NB4 (cell line): ENCODE data around the gene ARHGAP11A.

Experiments
- DNase-seq: peaks from one replicate; pipeline ENCODE4 v3.0.0; 2010; ENCODE audit warnings: low read depth
- H3K4me3 ChIP-seq: one replicate; pipeline ENCODE4 v1.5.1; 2011; ENCODE audit warnings: mild to moderate bottlenecking, low read depth, low read length, moderate library complexity
- CTCF ChIP-seq: IDR thresholded peaks from one replicate; pipeline ENCODE4 v1.5.1; 2012; ENCODE audit warnings: low read depth, low read length
- MAX ChIP-seq: IDR thresholded peaks from 2 replicates; pipeline ENCODE4 v1.6.1; 2011; ENCODE audit warnings: low read depth, low read length
- MYC ChIP-seq: IDR thresholded peaks from 2 replicates; pipeline ENCODE4 v1.6.1; 2011; ENCODE audit warnings: low read depth, low read length
- POLR2A ChIP-seq: IDR thresholded peaks from 2 replicates; pipeline ENCODE4 v1.6.1; 2011; ENCODE audit warnings: mild to moderate bottlenecking; ENCODE audit not compliant: insufficient read length; ENCODE audit errors: extremely low read depth

The ARHGAP11A gene

GRCh38 chr15:32685576-32685975, 70.3 kb downstream of the ARHGAP11A start:
- H3K4me3 ChIP-seq: no peak overlapping the region
- DNase-seq: no peak
- no peak for TF ChIP-seq MAX
- no peak for TF ChIP-seq POLR2A
- no peak for TF ChIP-seq CTCF
- TF ChIP-seq MYC: no peak

- no peak for TF ChIP-seq MYC
- TF ChIP-seq CTCF: no peak
- TF ChIP-seq MAX: no peak
- no peak for TF ChIP-seq POLR2A
- DNase-seq: no peak
- no peak overlapping the region for H3K4me3 ChIP-seq
Observed at GRCh38 chr15:32687556-32687955, 72.3 kb downstream of the ARHGAP11A start.

GRCh38 chr15:32688151-32688639, 72.9 kb downstream of the ARHGAP11A start:
- TF ChIP-seq MAX (no peak), MYC (no peak), POLR2A (no peak), CTCF (no peak)
- H3K4me3 ChIP-seq: no peak overlapping the region
- DNase-seq: no peak
